ENCODE measurements around the gene VPS13A.
"Not testable (repeated sequence)": the region's sequence is repeated elsewhere in the genome, so short reads cannot be mapped to it uniquely, and the experiment has no call there.

Gene VPS13A

GRCh38 chr9:77426712-77427111 lies 249.4 kb downstream of the VPS13A start:
- DNase-seq = no peak

DNA sequence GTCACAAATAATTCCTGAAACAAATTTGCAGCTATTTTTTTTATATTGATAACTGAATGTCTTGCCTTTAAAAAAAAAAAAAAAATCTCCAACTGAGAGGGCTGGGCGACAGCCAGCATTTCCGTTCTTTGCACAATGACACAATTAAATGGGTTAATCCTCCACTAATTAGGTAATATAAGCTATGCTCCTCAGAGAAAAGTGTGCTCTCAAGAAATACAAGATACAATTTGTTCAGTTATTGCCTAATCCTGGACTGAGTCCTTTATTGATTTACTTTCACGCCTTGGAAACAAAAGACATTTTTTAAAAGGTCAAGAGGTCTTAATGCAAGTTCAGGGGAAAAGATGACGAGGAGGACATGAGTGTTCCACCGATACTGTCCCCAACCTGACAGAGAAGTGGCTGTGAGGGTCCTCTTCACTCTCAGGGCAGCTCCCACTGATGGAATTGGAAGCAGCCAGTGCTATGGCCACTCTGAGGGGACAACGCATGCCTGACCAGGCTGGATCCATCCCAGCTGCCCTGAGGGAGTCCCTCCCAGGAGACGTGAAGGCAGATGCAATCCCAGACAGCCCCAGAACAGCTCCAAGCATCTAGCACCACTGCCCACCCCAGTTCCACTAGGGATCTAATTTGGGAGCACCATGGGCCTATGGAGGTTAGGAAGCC lies 250.1 kb downstream of the VPS13A start:
- no peak for DNase-seq

GRCh38 chr9:77429928-77430327 lies 252.6 kb downstream of the VPS13A start:
- no peak for DNase-seq

DNA sequence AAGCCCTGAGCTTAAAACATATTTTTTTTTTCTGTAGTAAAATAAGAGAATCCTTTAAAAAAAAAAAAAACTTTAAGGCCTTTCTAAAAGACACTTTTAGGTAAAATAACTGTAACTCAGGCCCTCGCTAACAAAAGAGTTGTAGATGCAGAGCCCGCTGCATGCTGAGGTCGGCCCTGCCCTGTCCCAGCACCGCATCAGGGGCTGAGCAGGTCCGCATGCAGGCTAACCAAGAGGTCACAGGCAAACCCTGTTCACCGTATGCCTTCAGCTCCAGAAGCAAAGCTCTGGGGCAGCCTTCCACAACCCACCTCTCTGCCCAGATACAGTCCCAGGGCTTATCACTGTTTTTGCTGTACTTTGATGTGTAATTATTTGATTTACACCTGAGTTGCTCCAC lies 254.7 kb downstream of the VPS13A start:
- no peak for DNase-seq

- peak; percentile 70 for DNase-seq
Measured at GRCh38 chr9:77433675-77434445, 256.5 kb downstream of the VPS13A start.

DNA sequence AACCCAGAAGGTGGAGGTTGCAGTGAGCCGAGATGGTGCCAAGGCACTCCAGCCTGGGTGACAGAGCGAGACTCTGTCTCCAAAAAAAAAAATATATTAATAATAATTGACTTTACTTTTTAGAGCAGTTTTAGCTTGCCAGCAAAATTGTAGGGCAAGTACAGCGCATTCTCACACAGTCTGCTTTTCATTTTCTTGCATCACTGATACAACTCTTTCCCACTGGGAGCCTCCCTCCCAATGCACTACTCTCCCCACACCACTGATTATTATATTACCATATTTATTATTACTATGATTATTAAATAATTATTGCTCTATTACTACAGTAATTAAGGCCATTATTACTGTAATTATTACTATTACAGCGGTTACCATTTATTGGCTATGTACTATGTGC lies 257.9 kb downstream of the VPS13A start:
- DNase-seq = no peak

DNA sequence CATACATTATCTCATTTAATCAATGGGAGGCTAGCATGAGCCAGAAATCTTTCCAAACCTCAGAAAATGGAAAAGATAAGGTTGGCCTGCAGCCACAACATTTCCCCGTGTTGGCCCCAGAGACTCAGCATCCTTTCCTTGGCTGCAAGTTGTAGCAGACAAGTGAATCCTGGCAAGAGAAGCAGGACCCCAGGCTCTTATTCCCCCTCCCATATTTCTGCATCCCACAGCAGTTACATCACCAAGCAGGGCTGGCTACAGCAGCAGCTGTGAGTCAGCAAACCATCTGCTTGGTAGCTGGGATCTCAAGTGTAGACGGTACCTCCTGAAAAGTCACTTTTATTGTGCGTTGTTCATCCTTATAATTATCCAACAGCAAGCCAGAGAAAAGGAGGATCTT lies 258.4 kb downstream of the VPS13A start:
- peak; percentile 58 for DNase-seq

DNA sequence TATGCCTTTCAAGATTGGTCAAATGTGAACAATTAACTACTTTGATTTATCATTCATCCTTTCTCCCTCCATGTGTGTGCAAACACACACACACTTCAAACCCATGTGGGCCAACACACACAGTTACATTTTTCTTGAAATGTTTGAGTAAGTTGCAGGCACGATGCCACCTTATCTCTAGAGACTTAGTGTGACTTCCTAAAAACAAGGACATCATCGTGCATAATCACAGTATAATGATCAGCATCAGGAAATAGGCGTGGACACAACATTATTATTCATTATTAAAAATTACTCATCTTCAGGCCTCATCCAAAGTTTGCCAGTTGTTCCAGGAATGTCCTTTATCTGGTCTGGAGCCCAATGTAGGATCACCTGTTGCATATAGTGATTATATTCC lies 261.3 kb downstream of the VPS13A start:
- DNase-seq = no peak

DNA sequence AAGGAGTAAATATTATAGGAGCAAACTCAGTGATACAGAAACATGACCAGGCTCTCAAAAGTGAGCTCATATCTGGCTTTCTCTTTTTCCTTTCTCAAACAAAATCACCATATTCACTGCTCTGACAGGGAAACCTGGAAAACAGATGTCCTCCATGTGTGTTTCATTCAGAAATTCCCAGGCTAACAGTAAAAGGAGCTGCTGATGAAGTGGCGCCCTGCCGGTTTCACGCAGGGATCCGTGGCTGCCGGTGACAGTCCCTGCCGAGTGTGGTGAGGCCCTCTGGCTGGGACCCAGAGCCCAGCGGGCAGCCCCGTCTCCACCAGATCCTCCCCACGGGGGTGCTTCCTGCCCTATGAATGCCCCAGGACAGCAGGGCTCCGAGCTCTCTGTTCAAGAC lies 262.7 kb downstream of the VPS13A start:
- peak; percentile 45 for DNase-seq

DNA sequence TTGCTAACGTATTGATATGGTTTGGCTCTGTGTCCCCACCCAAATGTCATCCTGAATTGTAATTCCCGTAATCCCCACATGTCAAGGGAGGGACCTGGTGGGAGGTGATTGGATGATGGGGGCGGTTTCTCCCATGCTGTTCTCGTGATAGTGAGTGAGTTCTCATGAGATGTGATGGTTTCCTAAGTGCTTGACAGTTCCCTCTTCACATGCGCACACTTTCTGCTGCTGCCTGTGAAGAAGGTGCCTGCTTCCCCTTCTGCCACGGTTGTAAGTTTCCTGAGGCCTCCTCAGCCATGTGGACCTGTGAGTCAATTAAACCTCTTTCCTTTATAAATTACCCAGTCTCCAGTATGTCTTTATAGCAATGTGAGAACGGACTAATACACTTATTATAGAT lies 263.8 kb downstream of the VPS13A start:
- not testable (repeated sequence) for DNase-seq

DNA sequence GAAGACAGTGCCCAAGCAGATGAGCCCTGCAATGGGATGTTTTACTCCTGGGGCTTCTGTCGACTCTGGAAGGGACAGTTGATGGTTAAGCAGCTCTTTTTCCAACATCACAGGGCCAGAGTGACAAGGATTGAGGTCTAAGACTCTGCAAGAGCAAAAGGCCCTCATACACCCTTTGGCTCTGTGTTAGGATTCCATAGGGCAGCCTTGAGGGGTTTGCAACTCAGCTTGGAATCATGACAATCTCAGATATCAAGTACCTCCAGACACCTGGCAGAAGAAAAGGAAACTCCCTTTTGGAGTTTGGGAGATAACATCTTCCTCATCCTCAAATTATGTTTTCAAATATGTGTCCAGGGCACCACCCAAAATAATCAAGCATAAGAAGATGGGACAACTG lies 265.1 kb downstream of the VPS13A start:
- no peak for DNase-seq

GRCh38 chr9:77447646-77448045 lies 270.3 kb downstream of the VPS13A start:
- no peak for DNase-seq

DNA sequence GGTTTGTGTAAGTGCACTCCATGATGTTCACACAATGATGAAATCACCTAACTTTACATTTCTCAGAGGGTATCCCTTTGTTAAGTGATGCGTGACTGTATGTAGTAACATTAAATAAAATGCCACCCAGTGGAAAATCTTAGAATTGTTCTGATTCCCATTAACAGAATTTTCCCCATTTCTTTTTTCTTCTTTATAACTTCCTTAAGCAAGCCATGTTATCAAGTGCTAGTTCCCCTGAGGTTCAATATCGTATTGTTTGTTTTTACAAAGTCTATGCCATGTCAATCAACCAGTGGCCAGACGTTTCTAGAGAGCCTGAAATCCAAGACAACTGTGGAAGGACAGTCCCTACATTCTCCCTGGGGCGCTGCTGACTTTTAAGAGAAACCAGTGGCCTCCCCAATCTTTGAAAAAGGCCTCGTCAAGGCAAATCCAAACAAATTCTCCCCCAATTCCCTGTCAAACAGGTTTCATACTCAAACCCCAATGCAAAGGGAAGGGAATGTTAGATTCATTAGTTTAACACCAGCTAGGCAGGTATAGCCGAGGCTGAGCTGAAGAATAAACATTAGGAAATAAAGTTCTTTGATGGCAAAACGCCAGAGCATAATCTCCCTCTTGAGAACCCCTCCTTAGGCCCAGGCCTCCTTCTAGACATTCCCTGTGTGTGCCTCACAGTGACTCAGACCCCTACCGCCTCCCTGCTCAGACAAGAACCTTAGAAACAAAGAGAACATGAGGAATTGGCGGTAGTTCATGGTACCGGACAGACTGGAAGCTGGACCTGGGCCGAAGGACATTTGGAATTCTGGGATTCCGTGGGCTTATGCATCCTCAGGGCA lies 272.1 kb downstream of the VPS13A start:
- DNase-seq = no peak

GRCh38 chr9:77450085-77450475 lies 272.7 kb downstream of the VPS13A start:
- no peak for DNase-seq

GRCh38 chr9:77451507-77451906 lies 274.2 kb downstream of the VPS13A start:
- DNase-seq = no peak

DNA sequence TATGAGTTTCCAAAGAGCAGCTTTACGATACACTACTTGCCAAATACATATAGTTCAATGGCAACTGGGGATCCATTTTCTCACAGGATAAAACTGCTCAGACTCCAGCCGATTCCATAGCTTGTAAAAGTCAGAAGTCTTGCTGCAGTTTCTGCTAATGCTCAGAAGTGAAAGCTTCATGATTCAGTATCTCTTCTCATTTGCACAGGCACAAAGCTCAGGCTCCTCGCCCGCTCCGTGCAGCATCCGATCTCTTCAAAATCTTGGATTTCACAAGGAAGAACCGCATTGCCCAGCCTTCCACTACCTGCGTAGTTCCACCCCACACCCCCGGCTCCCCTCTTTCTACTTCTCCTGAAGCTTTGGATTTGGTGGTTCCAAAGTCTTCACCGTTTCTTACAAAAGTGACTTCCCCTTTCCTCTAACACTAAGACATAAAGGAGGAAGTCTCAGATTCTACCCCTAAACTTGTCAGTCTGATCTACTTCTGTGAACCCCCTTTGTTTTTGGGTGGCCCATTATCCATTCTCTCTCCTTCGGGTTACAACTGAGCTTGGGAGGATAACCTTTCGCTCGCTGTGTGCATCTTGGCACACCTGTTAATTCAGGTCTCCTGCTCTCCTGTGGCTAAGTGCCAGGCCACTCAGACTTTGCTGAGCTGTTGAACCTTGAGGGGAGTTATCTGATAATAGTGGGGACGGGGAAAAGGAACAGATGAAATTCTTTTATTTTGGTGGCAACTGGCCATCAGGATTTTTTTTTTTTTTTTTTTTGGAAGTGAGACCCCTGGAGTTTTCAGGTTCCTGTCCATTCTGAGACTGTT lies 276.7 kb downstream of the VPS13A start:
- no peak for DNase-seq

DNA sequence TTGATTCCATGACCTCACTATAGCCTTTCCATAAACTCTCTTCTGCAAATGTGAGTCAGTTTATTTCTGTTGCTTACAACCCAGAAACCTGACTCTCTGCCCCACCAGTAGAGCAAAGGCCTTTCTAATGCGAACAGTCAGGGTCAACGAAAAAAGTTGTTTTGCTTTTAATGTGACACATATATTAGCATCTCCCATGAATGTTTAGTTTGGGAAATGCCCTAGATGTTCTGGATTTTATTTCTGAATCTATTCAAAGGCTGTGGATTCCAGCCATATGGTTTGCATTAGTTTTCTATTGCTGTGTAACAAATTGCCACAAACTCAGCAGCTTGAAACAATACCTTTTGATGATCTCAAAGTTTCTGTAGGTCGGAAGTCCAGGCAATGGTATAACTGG lies 277.3 kb downstream of the VPS13A start:
- DNase-seq = no peak

- DNase-seq = no peak
Measured at GRCh38 chr9:77455312-77455927, 278.1 kb downstream of the VPS13A start.

GRCh38 chr9:77456829-77457437 lies 279.6 kb downstream of the VPS13A start:
- DNase-seq = peak; percentile 84

- DNase-seq = peak; percentile 55
Measured at GRCh38 chr9:77457916-77458592, 280.7 kb downstream of the VPS13A start.

GRCh38 chr9:77460938-77461337 lies 283.6 kb downstream of the VPS13A start:
- DNase-seq = no peak
